ENCODE results near the gene ACOT8. TPM values are rescaled to one million over a fixed set of nuclear protein-coding genes. Genes with fewer than 3 reads are reported as not detected.
A peak's percentile ranks its signal among the peaks of the same experiment; 100 is the strongest.

Gene ACOT8
- total RNA-seq, 4 donors from 2014 or later: 84.6 to 108 (median 99.7) TPM

DNA sequence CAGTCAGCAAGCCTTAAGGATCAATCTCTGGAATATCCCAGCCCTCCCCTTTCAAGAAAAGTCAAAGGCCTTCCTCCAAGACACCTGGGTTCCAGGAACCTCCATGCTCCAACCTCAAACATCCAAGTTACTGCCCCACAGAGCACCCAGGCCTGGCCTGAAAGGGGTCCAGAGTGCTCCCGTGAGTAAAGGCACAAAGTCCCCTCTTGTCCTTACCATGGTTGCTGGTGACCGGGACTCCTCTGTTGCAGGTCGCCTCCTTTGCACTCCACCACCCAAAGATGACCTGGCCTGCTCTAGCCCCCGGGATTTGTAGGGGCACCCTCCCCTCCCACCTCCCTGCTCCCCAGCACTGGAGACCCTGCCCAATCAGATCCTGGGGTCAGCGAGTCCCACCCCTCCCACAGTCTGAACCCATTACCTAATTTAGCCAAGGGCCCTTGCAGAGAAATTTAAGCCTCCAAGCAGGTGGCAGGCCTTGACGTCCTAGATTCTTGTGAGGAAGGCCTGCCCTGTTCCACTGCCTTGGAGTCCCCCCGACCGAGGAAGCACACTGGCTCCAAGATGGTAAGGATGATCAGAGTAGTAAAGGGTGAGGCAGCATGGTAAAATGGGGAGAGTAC is 30.1 kb downstream of the ACOT8 start, which contains the start of gene TNNC2:
Gene TNNC2 (minus strand): TSS at position 283 of the 623 bp plus-strand sequence. CDS start 64 bp downstream, at position 219.
- H3K27me3 ChIP-seq: peaks cover 13% of the 10 kb centered on the region
- no peak for TF ChIP-seq EP300 (IDR thresholded peaks at IDR 0.05; ENCODE audit: low read depth)
- TF ChIP-seq POLR2A (IDR thresholded peaks at IDR 0.05): no peak
- TF ChIP-seq POLR2AphosphoS5 (IDR thresholded peaks at IDR 0.05): no peak
- TF ChIP-seq, protein P1, sequence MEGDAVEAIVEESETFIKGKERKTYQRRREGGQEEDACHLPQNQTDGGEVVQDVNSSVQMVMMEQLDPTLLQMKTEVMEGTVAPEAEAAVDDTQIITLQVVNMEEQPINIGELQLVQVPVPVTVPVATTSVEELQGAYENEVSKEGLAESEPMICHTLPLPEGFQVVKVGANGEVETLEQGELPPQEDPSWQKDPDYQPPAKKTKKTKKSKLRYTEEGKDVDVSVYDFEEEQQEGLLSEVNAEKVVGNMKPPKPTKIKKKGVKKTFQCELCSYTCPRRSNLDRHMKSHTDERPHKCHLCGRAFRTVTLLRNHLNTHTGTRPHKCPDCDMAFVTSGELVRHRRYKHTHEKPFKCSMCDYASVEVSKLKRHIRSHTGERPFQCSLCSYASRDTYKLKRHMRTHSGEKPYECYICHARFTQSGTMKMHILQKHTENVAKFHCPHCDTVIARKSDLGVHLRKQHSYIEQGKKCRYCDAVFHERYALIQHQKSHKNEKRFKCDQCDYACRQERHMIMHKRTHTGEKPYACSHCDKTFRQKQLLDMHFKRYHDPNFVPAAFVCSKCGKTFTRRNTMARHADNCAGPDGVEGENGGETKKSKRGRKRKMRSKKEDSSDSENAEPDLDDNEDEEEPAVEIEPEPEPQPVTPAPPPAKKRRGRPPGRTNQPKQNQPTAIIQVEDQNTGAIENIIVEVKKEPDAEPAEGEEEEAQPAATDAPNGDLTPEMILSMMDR (IDR thresholded peaks at IDR 0.05): no peak
- H3K4me1 ChIP-seq: peaks cover 4 to 33% (median 24%) of the 10 kb centered on the region in 4 donors
- no peaks in the 10 kb centered on the region for H3K9me3 ChIP-seq
- no peaks in the 10 kb centered on the region for H3K36me3 ChIP-seq
- no peak for DNase-seq
- H3K27ac ChIP-seq: peak within 1 kb of the TSS; percentile 20 to 49 (median 28)
- intact Hi-C loops (cut with DNase I; ENCODE audit: low total_unique reads) (no loop called here), in situ Hi-C loops (cut with MboI; ENCODE audit: low pct_ligation_motif_present in 1 of 4, low pct_unique_long_range_greater_than_20kb in 1 of 4, low sequenced_read_pairs in 3 of 4) (loop anchor here in 1 of 4 donors (10.0 kb wide), 1 partner anchor 118 kb away; no protein-coding TSS in a partner anchor)
- WGBS, 2 donors (ENCODE audit: low coverage in 1 of 2): 92% methylated on average over 5 of the region's 8 CpGs; no CpG with 5 or more reads in 1 of the 2 donors
- H3K4me3 ChIP-seq: no peak within 1 kb of the TSS

DNA sequence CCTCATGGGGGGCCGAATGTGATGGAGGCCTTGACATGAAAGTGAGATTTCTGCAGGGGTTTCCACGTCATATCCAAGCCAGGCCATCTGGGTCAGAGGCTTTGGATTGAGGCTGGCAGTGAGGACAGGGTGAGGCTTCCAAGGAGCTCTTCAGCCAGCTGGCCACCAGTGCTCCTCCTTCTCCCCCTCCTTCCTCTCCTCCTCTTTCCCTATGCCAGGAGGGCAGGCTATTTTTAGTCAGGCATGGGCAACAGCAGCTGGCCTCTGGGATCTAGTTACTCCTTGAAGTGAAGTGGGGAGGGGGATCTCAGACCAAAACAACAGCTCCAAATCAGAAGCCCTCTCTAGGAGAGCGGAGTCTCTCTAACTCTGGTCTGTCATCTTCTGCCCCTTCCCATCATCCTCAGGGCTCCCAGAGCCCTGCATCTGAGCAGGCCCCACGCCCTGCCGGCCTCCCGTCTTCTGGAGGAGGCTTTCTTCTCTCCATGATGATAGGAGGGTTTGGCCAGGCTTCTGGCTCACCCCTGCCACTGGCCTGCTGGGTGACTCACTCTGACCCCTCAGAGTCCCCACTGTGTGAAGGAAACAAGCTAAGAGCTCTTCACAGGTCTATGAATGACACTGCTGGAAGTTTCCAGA is 30.7 kb downstream of the ACOT8 start:
- DNase-seq: no peak
- peaks cover 13% of the 10 kb centered on the region for H3K27me3 ChIP-seq
- H3K4me1 ChIP-seq: peaks cover 4 to 37% (median 27%) of the 10 kb centered on the region in 4 donors
- no peaks in the 10 kb centered on the region for H3K36me3 ChIP-seq
- 67% methylated on average over 6 of the region's 6 CpGs; no CpG with 5 or more reads in 1 of the 2 donors for WGBS, 2 donors (ENCODE audit: low coverage in 1 of 2)
- intact Hi-C loops (cut with DNase I; ENCODE audit: low total_unique reads) (no loop called here), in situ Hi-C loops (cut with MboI; ENCODE audit: low pct_ligation_motif_present in 1 of 4, low pct_unique_long_range_greater_than_20kb in 1 of 4, low sequenced_read_pairs in 3 of 4) (loop anchor here in 1 of 4 donors (10.0 kb wide), 1 partner anchor 118 kb away; no protein-coding TSS in a partner anchor)
- H3K4me3 ChIP-seq: no peak overlapping the region
- no peaks in the 10 kb centered on the region for H3K9me3 ChIP-seq
- no peak for TF ChIP-seq EP300 (IDR thresholded peaks at IDR 0.05; ENCODE audit: low read depth)
- H3K27ac ChIP-seq: peak overlapping the region; percentile 20 to 49 (median 28)

DNA sequence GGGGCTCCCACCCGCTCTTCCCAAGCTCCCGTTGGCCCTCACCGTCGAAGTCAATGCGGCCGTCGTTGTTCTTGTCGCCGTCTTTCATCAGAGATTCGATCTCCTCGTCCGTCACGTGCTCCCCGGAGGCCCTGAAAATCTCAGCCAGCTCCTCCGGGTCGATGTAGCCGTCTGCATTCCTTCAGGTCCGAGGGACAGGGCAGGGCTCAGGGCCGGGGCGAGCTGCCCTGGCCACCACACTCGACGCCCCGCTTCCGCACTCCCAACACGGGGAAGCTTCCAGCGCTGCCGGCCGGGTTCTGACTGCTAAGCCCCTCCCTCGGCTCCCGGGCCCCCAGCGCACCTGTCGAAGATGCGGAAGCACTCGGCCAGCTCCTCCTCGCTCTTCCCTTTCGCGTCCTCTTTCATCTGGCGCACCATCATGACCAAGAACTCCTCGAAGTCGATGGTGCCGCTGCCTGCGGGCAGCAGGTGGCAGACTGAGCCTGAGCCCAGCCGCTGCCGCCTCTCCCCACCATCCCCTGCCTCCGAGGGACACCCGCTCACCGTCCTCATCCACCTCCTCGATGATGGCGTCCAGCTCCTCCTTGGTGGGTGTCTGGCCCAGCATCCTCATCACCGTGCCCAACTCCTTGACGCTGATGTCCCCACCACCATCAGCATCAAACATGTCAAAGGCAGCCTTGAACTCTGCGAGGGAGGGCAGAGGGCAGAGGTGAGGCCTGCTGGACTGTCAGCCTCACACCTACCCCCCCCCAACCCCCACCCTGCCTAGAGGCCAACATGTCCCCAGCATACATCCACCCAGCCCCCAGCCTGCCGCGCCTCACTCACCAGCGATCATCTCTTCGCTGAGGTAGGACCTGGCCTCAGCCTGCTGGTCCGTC is 33.0 kb downstream of the ACOT8 start:
- in situ Hi-C loops (cut with MboI; ENCODE audit: low pct_ligation_motif_present in 1 of 4, low pct_unique_long_range_greater_than_20kb in 1 of 4, low sequenced_read_pairs in 3 of 4): loop anchor here in 2 of 4 donors (10.0 to 25.0 kb wide), 2 partner anchors 121 to 138 kb away; partner anchors contain the start of gene ZNF335 (in 1 of the 2)
- TF ChIP-seq, protein P1 (IDR thresholded peaks at IDR 0.05): peak; percentile 43 to 61 (median 53)
- no peak for TF ChIP-seq EP300 (IDR thresholded peaks at IDR 0.05; ENCODE audit: low read depth)
- H3K4me1 ChIP-seq: peaks cover 4 to 42% (median 27%) of the 10 kb centered on the region in 4 donors
- DNase-seq: peak; percentile 72
- peaks cover 13% of the 10 kb centered on the region for H3K27me3 ChIP-seq
- H3K27ac ChIP-seq: peak overlapping the region in 1 of 4 donors; percentile 69
- H3K36me3 ChIP-seq: no peaks in the 10 kb centered on the region
- WGBS, 2 donors (ENCODE audit: low coverage in 1 of 2): 13 to 20% methylated on average over 9 to 49 of the region's 57 CpGs
- intact Hi-C loops (cut with DNase I; ENCODE audit: low total_unique reads): no loop called here
- H3K9me3 ChIP-seq: no peaks in the 10 kb centered on the region
- H3K4me3 ChIP-seq: peak overlapping the region in 3 of 4 donors; percentile 6 to 44 (median 8)

DNA sequence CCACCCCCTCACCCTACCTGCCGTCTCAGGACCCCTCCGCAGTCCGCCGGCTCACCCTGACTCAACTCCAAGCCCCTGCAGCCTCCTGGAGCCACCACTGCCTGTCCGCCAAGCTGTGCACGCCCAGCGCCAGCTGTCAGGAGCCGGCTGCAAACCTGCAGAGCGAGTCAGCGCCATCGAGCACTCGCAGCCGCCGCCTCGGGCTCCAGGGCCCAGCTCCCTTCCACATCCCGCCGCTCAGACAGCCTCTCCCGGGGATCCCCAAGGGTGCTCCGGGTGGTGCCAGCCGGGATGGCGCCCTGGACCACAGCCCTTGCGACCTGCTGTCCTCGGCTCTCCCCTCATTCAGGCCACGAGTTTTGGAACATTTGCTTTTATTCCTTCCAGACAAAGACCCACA is 34.3 kb downstream of the ACOT8 start:
- peaks cover 4 to 44% (median 29%) of the 10 kb centered on the region in 4 donors for H3K4me1 ChIP-seq

More for the DNA sequence above, 34.3 kb downstream of the ACOT8 start:
- intact Hi-C loops (cut with DNase I; ENCODE audit: low total_unique reads) (no loop called here), in situ Hi-C loops (cut with MboI; ENCODE audit: low pct_ligation_motif_present in 1 of 4, low pct_unique_long_range_greater_than_20kb in 1 of 4, low sequenced_read_pairs in 3 of 4) (loop anchor here in 2 of 4 donors (10.0 to 25.0 kb wide), 2 partner anchors 122 to 139 kb away; partner anchors contain the start of gene ZNF335 (in 1 of the 2))
- peak overlapping the region; percentile 65 to 75 (median 70) for H3K27ac ChIP-seq
- DNase-seq: peak; percentile 64
- WGBS, 2 donors (ENCODE audit: low coverage in 1 of 2): 13% methylated on average over 8 of the region's 24 CpGs; no CpG with 5 or more reads in 1 of the 2 donors
- TF ChIP-seq, protein P1 (IDR thresholded peaks at IDR 0.05): no peak
- TF ChIP-seq POLR2A (IDR thresholded peaks at IDR 0.05) (no peak), EP300 (IDR thresholded peaks at IDR 0.05; ENCODE audit: low read depth) (no peak), POLR2AphosphoS5 (IDR thresholded peaks at IDR 0.05) (no peak)
- H3K9me3 ChIP-seq: no peaks in the 10 kb centered on the region
- H3K4me3 ChIP-seq: peak overlapping the region in 2 of 4 donors; percentile 11 to 44
- peaks cover 13% of the 10 kb centered on the region for H3K27me3 ChIP-seq
- H3K36me3 ChIP-seq: no peaks in the 10 kb centered on the region
